Daoy (cell line): ENCODE results near the gene TAS2R41. TPM values are rescaled to one million over a fixed set of nuclear protein-coding genes. Genes with fewer than 3 reads are reported as not detected.

ENCODE experiments used
- DNase-seq: peaks from one replicate; pipeline ENCODE4 v3.0.0-alpha.2; 2015; ENCODE audit warnings: low read depth
- total RNA-seq: library from RNA; depleted of rRNA; stranded (reverse); fragments of >200 nt; shearing (Covaris generic); gene quantifications from 2 replicates; pipeline ENCODE4 v1.2.3, GENCODE V29; 2014

Gene TAS2R41
- total RNA-seq, 1 experiment from 2014 or later, result not detected

DNA sequence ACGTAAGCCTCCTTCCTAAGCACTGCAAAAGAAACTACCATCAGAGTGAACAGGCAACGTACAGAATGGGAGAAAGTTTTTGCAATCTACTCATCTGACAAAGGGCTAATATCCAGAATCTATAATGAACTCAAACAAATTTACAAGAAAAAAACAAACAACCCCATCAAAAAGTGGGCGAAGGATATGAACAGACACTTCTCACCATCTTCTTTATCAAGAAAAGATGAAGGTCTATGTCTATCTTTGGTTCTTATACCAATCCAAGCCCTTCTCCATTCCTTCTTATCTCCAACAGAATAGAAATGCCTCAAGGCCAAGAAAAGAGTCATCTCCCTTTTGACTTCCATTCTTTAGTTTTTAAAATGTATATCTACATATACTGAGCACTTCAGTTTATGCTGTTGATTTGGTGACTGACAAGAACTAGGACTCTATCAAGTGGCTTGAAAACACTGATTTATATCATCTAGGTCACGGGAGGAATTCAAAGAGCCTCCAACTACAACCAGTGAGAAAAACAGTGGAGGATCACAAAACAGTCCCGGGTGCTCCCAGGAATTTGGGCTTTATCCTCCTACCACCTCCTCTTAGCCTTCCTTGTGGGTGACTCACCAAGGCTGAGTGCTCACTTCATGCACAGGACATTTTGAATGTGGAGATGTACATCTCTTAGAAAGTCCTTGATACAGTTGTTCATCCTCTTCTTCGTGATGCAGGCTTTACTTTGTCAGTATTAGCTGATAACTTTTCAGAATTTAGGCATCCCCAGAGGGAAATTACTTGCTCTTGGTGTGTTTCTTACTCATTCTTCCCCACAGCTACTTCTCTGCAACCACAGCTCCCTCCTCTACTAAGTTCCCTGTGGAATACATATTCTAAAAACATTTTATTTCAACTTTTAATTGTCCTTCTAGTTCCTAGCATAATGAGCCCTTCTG, 15.4 kb downstream of the TAS2R41 start:
- DNase-seq, result no peak

DNA sequence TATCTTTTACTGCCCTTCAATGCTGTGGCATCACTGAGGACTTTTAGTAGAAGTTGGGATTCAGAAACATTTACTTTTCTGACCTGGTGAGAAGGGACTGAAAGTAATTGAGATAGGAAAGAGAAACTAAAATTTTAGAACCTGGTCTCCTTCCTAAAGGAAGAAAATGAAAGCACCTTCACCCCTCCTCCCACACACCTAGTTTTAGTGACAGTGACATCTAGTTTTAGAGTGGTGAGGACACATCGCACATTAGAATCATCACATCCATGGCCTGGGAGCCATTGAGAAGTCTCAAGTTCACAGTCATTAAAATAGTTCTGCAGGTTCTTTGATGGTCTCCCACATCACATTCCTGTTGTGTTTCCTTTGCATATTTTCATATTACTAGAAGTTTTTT, 16.1 kb downstream of the TAS2R41 start:
- no peak for DNase-seq

DNA sequence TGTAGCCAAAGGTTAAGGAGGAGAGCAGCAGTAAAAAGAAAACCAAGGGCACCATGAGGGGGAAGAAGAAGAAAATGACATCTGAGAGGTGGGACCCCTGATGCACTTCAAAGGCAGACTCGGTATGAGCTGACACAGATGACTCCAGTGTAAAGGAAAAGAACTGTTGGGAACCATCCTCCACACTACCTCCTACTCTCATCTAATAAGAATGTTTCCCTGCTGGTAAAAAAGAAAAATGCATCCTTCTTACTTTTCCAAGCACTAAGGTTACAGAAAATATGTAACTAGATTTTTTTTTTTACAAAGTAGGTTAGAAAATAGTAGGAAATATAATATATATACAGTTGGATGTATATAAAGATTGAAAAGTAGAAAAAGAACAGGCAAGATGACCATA, 16.9 kb downstream of the TAS2R41 start:
- DNase-seq, result no peak

DNA sequence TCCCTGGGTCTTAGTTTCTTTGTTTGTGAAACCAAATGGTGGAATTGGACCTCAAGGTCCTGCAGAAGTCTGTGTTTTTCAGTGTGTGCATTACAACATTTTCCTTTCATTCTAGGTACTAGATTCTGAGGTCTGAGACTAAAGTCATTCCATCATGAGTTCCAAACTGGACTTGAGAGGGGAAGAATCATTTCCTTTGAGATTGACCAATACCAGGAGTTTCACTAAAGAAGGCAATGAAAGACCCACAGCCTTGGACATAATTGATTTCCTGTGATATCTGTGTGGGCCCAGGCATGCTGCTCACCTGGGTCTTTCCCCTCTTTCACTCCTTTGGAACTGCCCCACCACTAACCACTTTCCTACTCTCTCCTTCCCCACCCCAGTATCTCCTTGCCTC, 18.2 kb downstream of the TAS2R41 start:
- no peak for DNase-seq

DNA sequence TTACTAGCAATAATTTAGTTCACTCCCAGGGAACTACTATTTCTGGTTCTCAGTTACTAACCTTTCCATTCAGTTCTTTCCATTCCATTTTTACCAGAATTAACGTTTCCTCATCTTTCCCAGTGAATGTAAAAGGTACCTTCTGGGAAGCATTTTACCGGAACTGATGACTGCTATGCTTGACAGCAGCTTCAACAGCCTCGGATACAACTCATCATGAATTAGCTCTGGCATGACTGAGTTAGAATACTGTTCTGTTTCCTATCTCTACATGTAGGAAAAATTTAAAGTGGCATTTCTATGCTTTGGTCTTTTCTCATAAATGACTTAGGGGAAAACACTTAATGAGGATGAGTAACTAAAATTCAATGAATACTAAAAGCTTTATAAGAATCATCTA, 18.6 kb downstream of the TAS2R41 start:
- DNase-seq, result no peak

DNA sequence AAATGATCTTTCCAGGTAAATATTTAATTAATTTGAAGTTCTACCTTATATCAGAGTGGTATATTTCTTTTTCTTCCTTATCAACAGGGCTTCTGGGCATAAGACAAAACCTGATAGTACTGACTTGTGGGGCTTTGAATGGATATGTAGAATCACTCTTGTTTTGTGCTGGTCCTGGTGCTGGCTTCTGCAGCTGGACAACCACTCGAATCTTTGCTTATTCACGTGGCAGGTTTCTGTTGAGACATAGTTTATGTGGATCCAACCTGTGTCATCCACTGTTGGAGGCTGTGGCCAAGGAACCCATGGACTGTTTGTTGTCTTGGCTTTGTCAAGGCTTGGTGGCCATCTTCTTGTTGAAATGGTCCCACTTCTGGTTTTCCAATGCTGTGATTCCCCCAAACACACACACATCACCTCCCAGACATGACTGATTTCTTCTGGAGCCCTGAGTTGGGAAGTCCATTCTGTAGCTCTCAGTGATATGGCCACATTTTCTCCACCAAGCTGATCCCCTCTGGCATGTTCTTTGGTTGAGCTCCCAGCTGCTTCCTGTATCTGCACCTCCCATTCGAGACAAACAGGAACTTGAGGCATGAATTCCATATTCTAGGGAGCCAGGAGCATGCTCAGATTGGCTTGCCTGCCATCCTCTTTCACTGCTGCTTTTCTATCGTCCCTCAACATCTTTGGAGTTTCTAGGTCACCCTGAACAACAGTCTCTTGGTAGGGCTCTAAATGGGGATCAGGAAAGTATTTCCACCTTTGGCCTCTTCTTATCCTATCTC, 19.5 kb downstream of the TAS2R41 start:
- no peak for DNase-seq

DNA sequence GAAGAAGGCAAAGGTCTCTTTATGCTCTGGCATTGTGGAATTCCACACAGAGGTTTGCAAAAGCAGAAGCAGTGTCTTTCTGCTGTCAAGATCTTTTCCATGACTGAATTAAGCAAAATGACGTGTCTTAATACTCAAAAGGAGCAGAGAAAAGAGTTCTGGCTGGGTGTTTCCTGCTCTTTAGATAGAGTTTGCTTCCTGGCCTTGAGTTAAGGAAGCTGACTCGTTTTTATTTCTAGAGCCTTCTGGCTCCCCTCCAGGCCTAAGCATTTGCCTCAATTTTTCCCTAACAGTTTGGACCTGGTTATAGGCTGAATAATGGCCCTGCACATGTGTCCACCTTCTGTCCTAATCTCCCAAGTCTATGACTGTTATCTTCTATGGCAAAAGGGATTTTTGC, 21.6 kb downstream of the TAS2R41 start:
- no peak for DNase-seq

DNA sequence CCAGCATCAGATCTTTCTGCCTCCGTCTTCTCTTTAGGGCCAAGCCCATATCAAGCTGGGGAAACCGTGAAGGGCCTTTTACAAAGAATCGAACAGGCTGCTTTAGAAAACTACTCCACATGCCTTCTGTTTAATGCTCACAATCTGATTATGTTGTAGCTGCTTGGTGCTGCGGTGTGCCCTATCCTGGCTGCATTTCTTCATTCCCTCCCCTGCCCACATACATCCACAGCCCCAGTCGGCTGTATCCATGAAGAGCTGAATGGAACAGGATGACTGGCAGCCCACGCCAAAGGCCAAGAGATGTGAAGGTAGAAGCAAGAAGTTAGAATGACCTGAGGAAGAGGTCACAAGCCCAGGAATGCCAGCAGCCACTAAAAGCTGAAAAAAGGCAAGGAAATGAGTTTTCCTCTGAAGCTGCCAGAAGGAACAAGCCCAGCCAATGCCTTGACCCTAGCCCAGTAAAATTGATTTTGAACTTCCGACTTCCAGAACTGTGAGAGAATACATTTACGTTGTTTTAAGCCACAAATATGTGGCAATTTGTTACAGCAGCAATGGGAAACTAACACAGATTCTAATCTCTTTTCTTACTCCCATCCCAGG, 22.2 kb downstream of the TAS2R41 start:
- DNase-seq, result no peak

DNA sequence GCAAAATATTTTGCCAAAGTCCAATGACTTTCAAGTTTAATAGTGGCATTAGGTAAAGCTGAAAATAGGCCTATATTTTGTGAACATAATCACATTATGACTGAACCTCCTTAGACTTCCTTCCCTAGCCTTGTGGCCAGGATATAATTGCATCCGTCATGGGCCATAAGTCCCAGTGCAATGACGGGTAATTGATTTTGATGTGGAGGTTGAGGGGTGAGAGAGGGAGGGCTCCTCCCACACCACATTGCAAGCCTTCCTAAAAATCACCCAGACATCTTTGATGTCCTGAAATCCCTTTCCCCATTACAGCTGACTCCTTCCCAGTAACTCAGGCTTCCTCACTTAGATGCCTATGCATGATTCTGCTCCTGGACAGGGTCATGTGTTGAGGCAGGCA, 25.6 kb downstream of the TAS2R41 start:
- DNase-seq, result no peak

DNA sequence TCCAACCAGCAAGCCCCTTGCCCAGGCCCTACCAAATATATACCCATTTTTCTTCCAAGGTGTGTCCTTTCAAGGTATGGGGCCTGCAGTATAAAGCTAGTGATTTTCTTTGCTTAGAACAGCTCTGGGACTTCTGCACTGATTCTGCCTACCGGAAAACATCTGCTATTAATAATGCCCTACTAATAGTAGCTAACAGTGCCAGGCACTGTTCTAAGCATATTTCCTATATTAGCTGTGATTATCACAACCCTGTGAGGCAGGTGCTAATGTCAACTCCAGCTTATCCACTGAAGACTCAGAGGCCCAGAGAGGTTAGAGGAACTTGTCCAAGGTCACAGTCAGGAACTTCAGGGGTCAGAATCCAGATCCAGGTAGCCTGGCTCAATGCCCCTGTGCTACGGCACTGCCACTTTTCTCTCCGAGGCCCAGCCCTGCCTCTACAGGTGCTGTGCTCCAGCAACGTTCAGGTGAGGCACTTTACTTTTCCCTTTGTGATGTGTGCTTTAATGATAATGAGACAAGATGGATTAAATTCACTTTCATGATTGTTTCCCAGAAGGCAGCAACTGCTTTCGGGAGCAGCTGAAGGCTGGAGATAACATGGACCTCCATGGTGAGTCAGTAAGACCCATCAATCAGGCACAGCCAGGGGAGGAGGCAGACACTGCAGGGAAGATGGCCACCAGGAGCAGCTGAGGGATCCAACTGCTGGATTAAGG, 26.7 kb downstream of the TAS2R41 start:
- no peak for DNase-seq

DNA sequence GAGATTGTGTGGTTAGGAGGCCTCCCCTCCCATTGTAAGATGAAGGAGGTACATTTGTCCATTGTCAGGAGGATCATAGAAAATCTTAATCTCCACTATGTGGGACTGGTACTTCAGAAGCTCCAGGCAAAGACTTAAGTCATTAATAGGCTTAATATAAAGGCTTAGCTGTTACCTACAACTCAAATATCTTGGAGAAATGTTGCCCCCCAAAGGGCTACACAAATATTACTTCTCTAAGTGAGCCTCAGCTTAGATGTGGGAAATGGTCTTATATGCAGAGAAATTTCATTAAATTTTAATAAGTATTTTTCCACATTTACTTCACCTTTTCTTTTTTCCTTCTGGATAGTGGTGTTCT, 27.2 kb downstream of the TAS2R41 start:
- no peak for DNase-seq

DNA sequence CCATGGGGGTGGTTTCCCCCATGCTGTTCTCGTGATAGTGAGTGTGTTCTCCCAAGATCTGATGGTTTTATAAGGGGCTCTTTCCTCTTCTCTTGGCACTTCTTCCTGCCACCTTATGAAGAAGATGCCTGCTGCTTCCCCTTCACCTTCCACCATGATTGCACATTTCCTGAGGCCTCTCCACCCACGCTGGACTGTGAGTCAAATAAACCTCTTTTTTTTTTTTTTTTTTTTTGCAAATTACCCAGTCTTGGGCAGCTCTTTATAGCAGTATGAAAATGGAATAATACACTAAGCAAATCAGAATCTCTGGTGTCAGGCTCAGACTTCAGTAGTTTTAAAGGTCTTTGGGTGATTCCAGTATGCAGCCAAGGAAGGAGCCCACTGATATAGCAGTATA, 28.2 kb downstream of the TAS2R41 start:
- no peak for DNase-seq

DNA sequence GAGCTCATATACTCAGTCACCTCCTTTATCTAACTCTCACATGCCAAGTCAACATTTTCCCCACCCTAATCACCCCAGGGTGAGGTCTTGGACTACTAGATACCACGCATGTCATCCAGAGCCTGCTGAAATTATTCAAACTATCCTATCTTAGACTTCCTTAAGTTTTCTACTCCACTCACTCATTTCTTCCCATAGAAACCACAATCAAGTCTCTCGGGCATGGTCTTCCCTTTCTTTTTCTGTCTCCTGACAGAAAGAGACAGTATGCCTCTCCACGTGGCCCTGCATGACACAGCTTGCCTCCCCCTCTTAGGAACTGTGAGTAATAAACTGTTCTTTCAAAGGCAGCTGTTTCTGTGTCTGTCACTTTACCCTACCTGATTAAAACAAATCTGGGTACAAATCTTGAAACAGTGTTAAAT, 29.4 kb downstream of the TAS2R41 start:
- no peak for DNase-seq

DNA sequence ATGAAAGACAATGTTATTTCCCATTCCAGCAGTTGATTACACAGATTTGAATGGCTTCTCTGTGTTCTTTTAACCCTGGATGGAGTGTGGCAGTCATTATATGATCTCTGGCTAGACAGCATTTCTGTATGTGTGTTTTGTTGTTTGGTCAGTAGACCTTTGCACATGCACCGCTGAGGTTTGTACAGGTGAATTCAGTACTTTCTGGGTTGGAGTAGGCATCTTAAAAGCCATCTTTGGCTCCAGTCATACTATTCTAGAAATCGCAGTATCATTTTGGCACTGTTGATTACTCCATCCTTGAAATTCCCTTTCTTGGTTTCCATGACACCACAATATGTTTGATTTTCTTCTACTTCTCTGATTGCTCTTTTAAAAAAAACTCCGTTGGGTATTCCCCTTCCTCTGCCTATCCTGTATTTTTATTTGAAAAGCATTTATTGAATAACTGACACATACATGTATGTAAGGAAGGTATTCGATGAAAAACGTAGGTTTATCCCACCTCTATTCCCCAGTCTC, 29.9 kb downstream of the TAS2R41 start:
- no peak for DNase-seq

DNA sequence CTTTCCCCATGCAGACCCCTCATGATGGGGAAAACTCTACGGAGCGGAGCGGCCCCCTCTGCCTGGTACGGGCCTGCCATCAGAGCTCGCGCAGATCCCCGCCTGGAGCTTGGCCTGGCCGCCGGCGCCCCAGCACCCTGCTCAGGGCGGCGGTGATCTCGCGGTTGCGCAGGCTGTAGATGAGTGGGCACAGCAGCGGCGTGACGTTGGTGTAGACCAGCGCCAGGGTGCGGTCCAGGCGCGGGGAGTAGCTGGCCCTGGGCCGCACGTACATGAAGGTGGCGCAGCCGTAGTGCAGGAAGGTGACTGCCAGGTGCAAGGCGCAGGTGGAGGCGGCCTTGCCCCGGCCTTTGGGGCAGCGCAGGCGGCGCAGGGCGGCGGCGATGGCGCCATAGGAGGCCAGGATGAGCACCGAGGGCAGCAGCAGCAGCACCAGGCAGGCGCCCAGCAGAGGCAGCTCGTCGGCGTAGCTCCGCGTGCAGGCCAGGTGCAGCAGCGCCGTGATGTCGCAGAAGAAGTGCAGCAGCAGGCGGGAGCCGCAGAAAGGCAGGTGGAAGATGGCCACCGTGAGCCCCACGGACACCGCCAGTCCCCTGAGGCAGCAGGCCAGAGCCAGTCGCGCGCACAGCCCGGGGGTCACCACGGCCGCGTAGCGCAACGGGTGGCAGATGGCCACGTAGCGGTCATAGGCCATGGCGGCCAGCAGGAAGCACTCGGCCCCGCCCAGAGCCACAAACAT, 33.4 kb downstream of the TAS2R41 start:
- DNase-seq, result no peak

DNA sequence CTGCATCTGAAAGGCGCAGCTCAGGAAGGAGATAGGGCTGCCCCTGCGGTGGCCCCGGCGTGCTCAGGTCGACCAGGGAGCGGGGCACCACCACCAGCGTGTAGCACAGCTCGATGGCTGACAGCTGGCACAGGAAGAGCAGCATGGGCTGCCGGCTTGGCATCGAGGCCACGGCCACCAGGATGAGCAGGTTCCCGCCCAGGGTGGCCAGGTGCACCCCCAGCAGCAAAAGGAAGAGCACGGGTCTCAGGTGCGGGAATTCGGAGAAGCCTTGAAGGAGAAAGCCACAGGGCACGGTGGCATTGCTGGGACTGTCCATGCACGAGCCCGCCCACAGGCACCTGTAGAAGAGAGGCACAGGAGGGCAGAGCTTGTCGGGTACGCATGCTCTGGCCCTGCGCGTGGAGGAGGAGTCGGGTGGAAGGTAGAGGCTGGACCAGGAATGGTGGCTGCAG, 33.9 kb downstream of the TAS2R41 start:
- DNase-seq, result no peak

DNA sequence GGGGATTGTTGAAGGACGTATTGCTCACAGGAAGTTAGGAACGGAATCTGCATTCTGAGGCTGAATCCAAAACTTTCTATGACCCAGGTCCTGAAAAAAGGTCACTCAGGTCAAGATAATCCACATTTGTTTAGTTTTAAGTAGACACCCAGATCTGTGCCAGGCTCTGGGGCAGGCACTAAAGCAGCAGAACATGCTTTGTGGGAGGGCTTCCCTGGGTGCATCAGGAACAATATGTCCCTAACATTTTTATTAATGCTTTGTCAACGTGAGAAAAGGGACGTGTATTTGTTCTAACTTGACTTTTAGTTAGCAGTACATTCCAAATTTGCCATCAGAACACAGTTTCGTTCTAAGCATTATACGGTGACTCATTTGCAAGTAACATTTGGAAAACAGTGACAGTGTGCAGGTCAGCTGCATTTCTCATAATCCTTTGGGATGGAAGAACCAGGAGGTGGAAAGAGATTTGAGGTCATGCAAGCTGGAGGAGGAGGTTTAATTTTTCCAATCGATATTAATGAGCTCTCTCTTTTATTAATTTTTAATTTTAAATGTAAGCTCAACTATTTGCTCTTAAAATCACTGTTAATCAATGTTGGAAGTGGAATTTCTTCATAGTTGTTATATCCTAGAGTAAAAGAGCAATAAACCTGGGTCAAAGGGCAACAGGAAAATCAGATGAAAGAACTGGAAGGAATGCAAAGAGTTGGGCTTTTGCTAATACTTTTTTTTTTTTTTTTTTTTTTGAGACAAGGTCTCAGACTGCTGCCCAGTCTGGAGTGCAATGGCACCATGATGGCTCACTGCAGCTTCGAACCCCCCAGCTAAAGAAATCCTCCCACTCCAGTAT, 35.0 kb downstream of the TAS2R41 start:
- DNase-seq, result no peak

DNA sequence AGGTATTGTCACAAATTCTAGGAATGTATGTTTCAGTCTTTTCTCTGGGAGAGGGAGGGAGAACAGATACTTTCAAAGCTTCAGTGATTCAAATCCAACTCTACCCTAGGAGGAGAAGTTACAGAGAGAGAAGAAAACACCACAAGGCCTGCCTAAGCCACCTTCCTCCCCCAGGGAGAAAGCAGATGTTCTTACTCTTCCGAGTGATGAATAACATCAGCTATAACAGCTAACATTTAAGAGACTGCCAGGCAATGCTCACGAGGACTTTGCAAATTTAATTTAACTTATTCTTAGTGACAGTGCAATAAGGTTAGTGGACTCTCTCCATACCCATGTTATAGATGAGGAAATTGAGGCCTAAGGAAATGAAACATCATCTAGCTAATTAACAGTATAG, 36.8 kb downstream of the TAS2R41 start:
- no peak for DNase-seq

DNA sequence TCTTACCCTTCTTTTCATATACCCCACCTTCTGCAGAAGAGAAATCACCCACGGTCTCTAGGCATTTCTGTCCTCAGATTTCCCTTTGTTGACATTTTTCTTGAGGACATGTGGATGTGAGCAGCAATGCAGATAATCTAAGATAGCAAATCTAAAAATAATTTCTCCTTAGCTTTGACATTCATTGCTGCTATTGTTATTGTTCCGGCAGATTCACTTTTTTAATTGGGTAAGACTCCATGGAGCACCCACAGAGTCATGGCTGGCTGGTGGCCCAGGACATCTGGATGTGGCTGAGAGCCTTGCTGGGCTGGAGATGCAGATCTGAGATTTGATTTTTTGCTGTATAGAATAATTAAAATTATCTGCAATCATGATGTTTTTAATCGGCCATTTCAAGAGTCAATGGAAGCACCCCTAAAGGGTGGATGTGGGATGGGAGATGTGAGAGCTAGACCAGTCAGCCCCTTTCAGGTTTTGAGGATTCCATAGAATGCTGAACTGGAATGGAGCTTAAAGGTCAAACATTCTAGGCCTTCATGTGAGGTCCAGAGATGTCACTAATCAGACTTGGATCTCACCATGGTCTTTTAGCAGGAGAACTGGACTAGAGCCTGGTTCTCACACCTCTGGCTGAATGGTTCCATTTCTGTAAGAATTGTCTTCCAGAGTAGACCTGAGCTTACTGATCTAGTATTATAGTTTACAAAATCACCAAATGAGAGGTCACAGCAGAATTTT, 37.5 kb downstream of the TAS2R41 start:
- no peak for DNase-seq
